Stomach (tissue), 4 donors: ENCODE data around the gene MYOCOS.

Source experiments
- CTCF ChIP-seq, 7 experiments: fragments of 450-650 bp in 4 of 7; fragments of 200-600 bp in 3 of 7; sonication (generic) in 3 of 7; IDR thresholded peaks; one replicate each; pipeline ENCODE4 v1.5.1; 2016 to 2019; ENCODE audit warnings: antibody characterized with exemption in 7 of 7, control low read depth in 2 of 7, mild to moderate bottlenecking in 1 of 7
- POLR2AphosphoS5 ChIP-seq, 3 donors: sonication (generic); formaldehyde crosslinking; IDR thresholded peaks; one replicate each; pipeline ENCODE4 v1.6.1; 2016; ENCODE audit warnings: antibody characterized with exemption in 3 of 3

- TF ChIP-seq POLR2AphosphoS5 (IDR thresholded peaks at IDR 0.05), result no peak
- TF ChIP-seq CTCF (IDR thresholded peaks at IDR 0.05), result no peak
Observed at GRCh38 chr1:171623651-171624331, 1.7 kb downstream of the MYOCOS start.
